ENCODE data around the gene ZFP36L2.

ZFP36L2 gene

GRCh38 chr2:43218155-43218701, 8.2 kb downstream of the ZFP36L2 start:
- TF ChIP-seq FOXP2 (optimal IDR thresholded peaks at IDR 0.05; ENCODE audit: borderline replicate concordance, extremely low read depth, extremely low read length, insufficient read depth) (no peak), REST (IDR thresholded peaks at IDR 0.05; ENCODE audit: insufficient read depth in 1 of 2, low read depth in 2 of 2, low read length in 2 of 2) (no peak), POLR2AphosphoS5 (IDR thresholded peaks at IDR 0.05; ENCODE audit: low read depth, low read length) (no peak), SIN3A (IDR thresholded peaks at IDR 0.05; ENCODE audit: borderline replicate concordance, insufficient read depth, low read length) (no peak), TAF1 (IDR thresholded peaks at IDR 0.05; ENCODE audit: borderline replicate concordance, insufficient read depth, low read length) (no peak)

- TF ChIP-seq SIN3A (IDR thresholded peaks at IDR 0.05; ENCODE audit: borderline replicate concordance, insufficient read depth, low read length), result no peak
- no peak for TF ChIP-seq POLR2AphosphoS5 (IDR thresholded peaks at IDR 0.05; ENCODE audit: low read depth, low read length)
- no peak for TF ChIP-seq FOXP2 (optimal IDR thresholded peaks at IDR 0.05; ENCODE audit: borderline replicate concordance, extremely low read depth, extremely low read length, insufficient read depth)
Measured at GRCh38 chr2:43217228-43218154, 8.9 kb downstream of the ZFP36L2 start.

- no peak for TF ChIP-seq FOXP2 (optimal IDR thresholded peaks at IDR 0.05; ENCODE audit: borderline replicate concordance, extremely low read depth, extremely low read length, insufficient read depth)
- TF ChIP-seq REST (IDR thresholded peaks at IDR 0.05; ENCODE audit: insufficient read depth in 1 of 2, low read depth in 2 of 2, low read length in 2 of 2), result no peak
- TF ChIP-seq TAF1 (IDR thresholded peaks at IDR 0.05; ENCODE audit: borderline replicate concordance, insufficient read depth, low read length), result no peak
- TF ChIP-seq POLR2AphosphoS5 (IDR thresholded peaks at IDR 0.05; ENCODE audit: low read depth, low read length), result no peak
- no peak for TF ChIP-seq SIN3A (IDR thresholded peaks at IDR 0.05; ENCODE audit: borderline replicate concordance, insufficient read depth, low read length)
Measured at GRCh38 chr2:43216629-43217028, 9.8 kb downstream of the ZFP36L2 start.

GRCh38 chr2:43215673-43216255, 10.6 kb downstream of the ZFP36L2 start:
- TF ChIP-seq POLR2AphosphoS5 (IDR thresholded peaks at IDR 0.05; ENCODE audit: low read depth, low read length) (no peak), REST (IDR thresholded peaks at IDR 0.05; ENCODE audit: insufficient read depth in 1 of 2, low read depth in 2 of 2, low read length in 2 of 2) (no peak), FOXP2 (optimal IDR thresholded peaks at IDR 0.05; ENCODE audit: borderline replicate concordance, extremely low read depth, extremely low read length, insufficient read depth) (no peak), TAF1 (IDR thresholded peaks at IDR 0.05; ENCODE audit: borderline replicate concordance, insufficient read depth, low read length) (no peak), SIN3A (IDR thresholded peaks at IDR 0.05; ENCODE audit: borderline replicate concordance, insufficient read depth, low read length) (no peak)

GRCh38 chr2:43214253-43214652, 12.2 kb downstream of the ZFP36L2 start:
- TF ChIP-seq FOXP2 (optimal IDR thresholded peaks at IDR 0.05; ENCODE audit: borderline replicate concordance, extremely low read depth, extremely low read length, insufficient read depth) (no peak), TAF1 (IDR thresholded peaks at IDR 0.05; ENCODE audit: borderline replicate concordance, insufficient read depth, low read length) (no peak), POLR2AphosphoS5 (IDR thresholded peaks at IDR 0.05; ENCODE audit: low read depth, low read length) (no peak), REST (IDR thresholded peaks at IDR 0.05; ENCODE audit: insufficient read depth in 1 of 2, low read depth in 2 of 2, low read length in 2 of 2) (no peak), SIN3A (IDR thresholded peaks at IDR 0.05; ENCODE audit: borderline replicate concordance, insufficient read depth, low read length) (no peak)

All from PFSK-1 (cell line).